Cortex of kidney (tissue), 1 donor: ENCODE measurements around the gene C9orf43.
"Not testable (repeated sequence)": the region's sequence is repeated elsewhere in the genome, so short reads cannot be mapped to it uniquely, and the experiment has no call there.

Experiments
- DNase-seq: peaks from one replicate; lab custom pipeline; 2025; lab: John Stamatoyannopoulos, UW

C9orf43 gene

GRCh38 chr9:113381909-113382411 is 28.6 kb upstream of the C9orf43 start:
- DNase-seq = no peak

GRCh38 chr9:113386571-113387393 is 23.8 kb upstream of the C9orf43 start:
- DNase-seq = no peak

- DNase-seq = no peak
These were observed 22.9 kb upstream of the C9orf43 start for GRCh38 chr9:113387560-113388230.

GRCh38 chr9:113388833-113389232 is 21.7 kb upstream of the C9orf43 start:
- no peak for DNase-seq

GRCh38 chr9:113389451-113389850 is 21.1 kb upstream of the C9orf43 start:
- no peak for DNase-seq

- DNase-seq = no peak
These were observed 20.2 kb upstream of the C9orf43 start for GRCh38 chr9:113390192-113390960.

- no peak for DNase-seq
These were observed 18.6 kb upstream of the C9orf43 start for GRCh38 chr9:113391917-113392316.

- no peak for DNase-seq
These were observed 17.3 kb upstream of the C9orf43 start for GRCh38 chr9:113393281-113393680.

- DNase-seq = no peak
These were observed 15.3 kb upstream of the C9orf43 start for GRCh38 chr9:113395000-113395861.

- no peak for DNase-seq
These were observed 13.3 kb upstream of the C9orf43 start for GRCh38 chr9:113397203-113397631.

GRCh38 chr9:113398796-113399195 is 11.8 kb upstream of the C9orf43 start:
- DNase-seq = no peak

- DNase-seq = no peak
These were observed 10.8 kb upstream of the C9orf43 start for GRCh38 chr9:113399646-113400200.

GRCh38 chr9:113401027-113401792 is 9.3 kb upstream of the C9orf43 start, which contains the start of gene ALAD:
Gene ALAD, minus strand, starts transcription at chr9:113401284. Its CDS starts 7,725 bp downstream, at chr9:113393559.
- peak; percentile 76 for DNase-seq

GRCh38 chr9:113403646-113404045 is 6.9 kb upstream of the C9orf43 start:
- DNase-seq = no peak

- DNase-seq = not testable (repeated sequence)
These were observed 4.2 kb upstream of the C9orf43 start for GRCh38 chr9:113406353-113406752.

GRCh38 chr9:113406873-113407511 is 3.6 kb upstream of the C9orf43 start:
- DNase-seq = not testable (repeated sequence)

- DNase-seq = no peak
These were observed 1.1 kb upstream of the C9orf43 start for GRCh38 chr9:113409481-113409880.

- DNase-seq = no peak
These were observed 702 bp upstream of the C9orf43 start for GRCh38 chr9:113409883-113410206.

GRCh38 chr9:113416149-113416721 is 5.7 kb downstream of the C9orf43 start:
- DNase-seq = no peak
